HG02938 (cell line): ENCODE data around the gene EPHX1.
"Not testable (repeated sequence)": the region's sequence is repeated elsewhere in the genome, so short reads cannot be mapped to it uniquely, and the experiment has no call there.

Experiments used
- ATAC-seq: cut with Tn5 transposase; IDR thresholded peaks from one replicate; pipeline ENCODE4 v1.9.1; 2021; ENCODE audit warnings: mild to moderate bottlenecking, moderate library complexity; ENCODE audit not compliant: unreplicated experiment

EPHX1 gene

GRCh38 chr1:225777058-225777582, 32.8 kb upstream of the EPHX1 start:
- peak; percentile 7 for ATAC-seq

GRCh38 chr1:225777583-225778336, 32.2 kb upstream of the EPHX1 start, which contains the start of gene SRP9:
Gene SRP9 (plus strand): TSS chr1:225777826. CDS start chr1:225777941, 115 bp downstream.
- peak; percentile 98 for ATAC-seq

- no peak for ATAC-seq
Measured at GRCh38 chr1:225778337-225778669, 31.6 kb upstream of the EPHX1 start.

GRCh38 chr1:225779165-225779564, 30.8 kb upstream of the EPHX1 start:
- not testable (repeated sequence) for ATAC-seq

- ATAC-seq = no peak
Measured at GRCh38 chr1:225780134-225780533, 29.8 kb upstream of the EPHX1 start.

- ATAC-seq = no peak
Measured at GRCh38 chr1:225780630-225781029, 29.3 kb upstream of the EPHX1 start.

GRCh38 chr1:225789142-225789541, 20.8 kb upstream of the EPHX1 start:
- ATAC-seq = not testable (repeated sequence)

- no peak for ATAC-seq
Measured at GRCh38 chr1:225794954-225795353, 15.0 kb upstream of the EPHX1 start.

GRCh38 chr1:225796097-225796496, 13.8 kb upstream of the EPHX1 start:
- ATAC-seq = not testable (repeated sequence)

- not testable (repeated sequence) for ATAC-seq
Measured at GRCh38 chr1:225801146-225801545, 8.8 kb upstream of the EPHX1 start.

- ATAC-seq = no peak
Measured at GRCh38 chr1:225806249-225806648, 3.7 kb upstream of the EPHX1 start.

GRCh38 chr1:225806736-225807135, 3.2 kb upstream of the EPHX1 start:
- ATAC-seq = not testable (repeated sequence)

GRCh38 chr1:225808136-225808535, 1.8 kb upstream of the EPHX1 start:
- no peak for ATAC-seq

GRCh38 chr1:225810579-225811538, 935 bp downstream of the EPHX1 start:
- ATAC-seq = not testable (repeated sequence)

GRCh38 chr1:225811622-225812487, 1.9 kb downstream of the EPHX1 start:
- ATAC-seq = no peak

- no peak for ATAC-seq
Measured at GRCh38 chr1:225812488-225813213, 2.7 kb downstream of the EPHX1 start.

- no peak for ATAC-seq
Measured at GRCh38 chr1:225813214-225813964, 3.5 kb downstream of the EPHX1 start.

GRCh38 chr1:225814381-225814780, 4.5 kb downstream of the EPHX1 start:
- ATAC-seq = no peak

GRCh38 chr1:225815090-225815489, 5.2 kb downstream of the EPHX1 start:
- not testable (repeated sequence) for ATAC-seq
